ENCODE data around the gene LDHD. TPM values are rescaled to one million over a fixed set of nuclear protein-coding genes. Genes with fewer than 3 reads are reported as not detected.
A peak's percentile ranks its signal among the peaks of the same experiment; 100 is the strongest.

LDHD gene
- total and polyA plus RNA-seq, 2 of the 8 experiments (the other 6 are each of a cell fraction or from before 2014, with no cell fraction given), result 14.9 to 18.2 TPM

GRCh38 chr16:75064403-75065148, 52.0 kb downstream of the LDHD start:
- no peak overlapping the region for H2AFZ ChIP-seq (ENCODE audit: low read length)
- H3K79me1 ChIP-seq (ENCODE audit: low read depth, low read length), result peaks cover 8% of the 10 kb centered on the region
- 91% methylated on average over 14 of the region's 15 CpGs; no CpG with 5 or more reads in 1 of the 2 experiments for WGBS, 2 experiments (ENCODE audit: extremely low coverage in 1 of 2, insufficient coverage in 1 of 2, insufficient read length in 1 of 2, insufficient replicate concordance in 2 of 2, low coverage in 1 of 2, low lambda C conversion rate in 2 of 2, missing lambda C conversion rate in 1 of 2)
- no peak overlapping the region for H2AK5ac ChIP-seq (ENCODE audit: low read depth, low read length)
- peaks cover 4 to 16% (median 8%) of the 10 kb centered on the region in 4 experiments; a peak in 6 of 7 replicates for H3K4me1 ChIP-seq (replicated peaks in 1 of 4; ENCODE audit: control insufficient read depth in 3 of 4, insufficient read depth in 4 of 4, low read length in 3 of 4)
- POLR2A ChIA-PET (ENCODE audit: partially characterized antibody), result interaction anchor here (0.6 to 1.3 kb wide), 5 partner anchors 10 to 57 kb away, joined by 3 read pairs; no protein-coding TSS in a partner anchor
- CTCF ChIA-PET (ENCODE audit: partially characterized antibody), result interaction anchor here (0.7 to 3.4 kb wide), 6 partner anchors 9 to 58 kb away, joined by 3 to 20 read pairs (median 6); no protein-coding TSS in a partner anchor
- DNase-seq (ENCODE audit: low read depth in 1 of 2, low spot score in 2 of 2), result no peak
- peaks cover 4 to 10% of the 10 kb centered on the region in 2 experiments for H4K20me1 ChIP-seq (replicated peaks in 1 of 2; ENCODE audit: control insufficient read depth in 1 of 2, insufficient read depth in 2 of 2, low read length in 2 of 2)
- no peak overlapping the region for H3K14ac ChIP-seq (ENCODE audit: insufficient read length)
- peaks cover 0 to 86% of the 10 kb centered on the region in 2 experiments; a peak in 3 of 4 replicates for H3K79me2 ChIP-seq (ENCODE audit: control insufficient read depth in 1 of 2, insufficient read depth in 2 of 2, low read length in 2 of 2)
- H2BK12ac ChIP-seq (ENCODE audit: low read depth, low read length), result no peak overlapping the region
- H2BK120ac ChIP-seq (replicated peaks; ENCODE audit: low read depth, low read length), result no peak overlapping the region
- H4K5ac ChIP-seq (ENCODE audit: insufficient read length, low read depth, low read length), result peak overlapping the region; percentile 51
- TF ChIP-seq EGR1 (IDR thresholded peaks at IDR 0.05; ENCODE audit: borderline replicate concordance, low read depth, low read length) (no peak), CREB1 (IDR thresholded peaks at IDR 0.05) (no peak), KDM5A (IDR thresholded peaks at IDR 0.05; ENCODE audit: low read length) (no peak), YY1 (IDR thresholded peaks at IDR 0.05; ENCODE audit: low read depth, low read length) (no peak), EP300 (IDR thresholded peaks at IDR 0.05; ENCODE audit: borderline replicate concordance in 1 of 2, low read depth in 2 of 2, low read length in 2 of 2) (no peak), KDM1A (IDR thresholded peaks at IDR 0.05; ENCODE audit: borderline replicate concordance, low read length) (no peak), SRF (IDR thresholded peaks at IDR 0.05; ENCODE audit: low read depth, low read length) (no peak), SUZ12 (IDR thresholded peaks at IDR 0.05; ENCODE audit: low read length) (no peak), GTF2F1 (IDR thresholded peaks at IDR 0.05; ENCODE audit: borderline replicate concordance, low read depth, low read length) (no peak), CBX5 (IDR thresholded peaks at IDR 0.05; ENCODE audit: low read depth, low read length) (no peak), JUN (IDR thresholded peaks at IDR 0.05; ENCODE audit: low read depth, low read length) (no peak), HDAC6 (IDR thresholded peaks at IDR 0.05; ENCODE audit: low read depth, low read length) (no peak), JUND (IDR thresholded peaks at IDR 0.05; ENCODE audit: low read length) (no peak)
- no peak overlapping the region for H3K18ac ChIP-seq (ENCODE audit: extremely low read depth, low read length)
- no peak overlapping the region for H2BK20ac ChIP-seq (ENCODE audit: low read length)
- no peak overlapping the region for H2BK15ac ChIP-seq (ENCODE audit: low read length)
- no peak overlapping the region for H3K9ac ChIP-seq (replicated peaks in 1 of 4; ENCODE audit: extremely low read depth in 1 of 4, low read depth in 3 of 4, low read length in 3 of 4)
- FAIRE-seq, result no peak
- no peaks in the 10 kb centered on the region for H3K36me3 ChIP-seq (ENCODE audit: control insufficient read depth in 2 of 4, insufficient read depth in 4 of 4, low read length in 3 of 4)
- no peak overlapping the region for H3K56ac ChIP-seq (replicated peaks; ENCODE audit: insufficient read length, low read depth, low read length)
- H3K23ac ChIP-seq (ENCODE audit: insufficient read length), result no peak overlapping the region
- H3K23me2 ChIP-seq (ENCODE audit: low read depth, low read length), result no peaks in the 10 kb centered on the region
- H4K91ac ChIP-seq (replicated peaks; ENCODE audit: insufficient read length, low read length), result no peak overlapping the region
- no peak overlapping the region for H3K27ac ChIP-seq (ENCODE audit: low read depth, low read length)
- H3K27me3 ChIP-seq (replicated peaks in 1 of 4; ENCODE audit: control insufficient read depth in 3 of 4, extremely low read depth in 1 of 4, insufficient read depth in 3 of 4, low read length in 3 of 4), result no peaks in the 10 kb centered on the region
- no peak overlapping the region for H3K4me3 ChIP-seq (ENCODE audit: extremely low read depth in 1 of 4, insufficient read depth in 2 of 4, low read depth in 3 of 4, low read length in 4 of 4)
- H4K8ac ChIP-seq (ENCODE audit: extremely low read depth, insufficient read depth, low read length), result no peak overlapping the region
- no peaks in the 10 kb centered on the region for H3K9me3 ChIP-seq (ENCODE audit: insufficient read depth in 2 of 2, low read depth in 1 of 2, low read length in 1 of 2)
- H3K4ac ChIP-seq (replicated peaks; ENCODE audit: insufficient read length, low read depth, low read length), result no peak overlapping the region
- no peak overlapping the region for H3K4me2 ChIP-seq (ENCODE audit: insufficient read depth in 1 of 2, low read depth in 2 of 2, low read length in 2 of 2)
- H2BK5ac ChIP-seq (ENCODE audit: low read depth, low read length), result no peak overlapping the region

Measured in H1 (cell line).